H1 (cell line): ENCODE data around the gene CIITA. TPM values are rescaled to one million over a fixed set of nuclear protein-coding genes. Genes with fewer than 3 reads are reported as not detected.

Experiments used
- CTCF ChIA-PET: fragments of 300-600 bp; sonication (Branson Sonifier 250); formaldehyde crosslinking; loops from one replicate; lab custom pipeline; 2021; ENCODE audit not compliant: partially characterized antibody; lab: Charles Lee
- POLR2A ChIA-PET: fragments of 300-600 bp; sonication (Branson Sonifier 250); formaldehyde crosslinking; loops from one replicate; lab custom pipeline; 2021; ENCODE audit warnings: inconsistent platforms; ENCODE audit not compliant: partially characterized antibody; lab: Charles Lee
- DNase-seq, 2 experiments: peaks; one replicate each; pipeline versions ENCODE4 v3.0.0 to v3.0.0-alpha.2; 2010 to 2022; ENCODE audit warnings: low spot score in 2 of 2, low read depth in 1 of 2, mixed read lengths in 1 of 2
- FAIRE-seq: peaks from 2 replicates; lab custom pipeline; 2011; peaks lifted over from hg19 to GRCh38; lab: Jason Lieb, UNC
- H2AFZ ChIP-seq: 2 replicates; pipeline ENCODE4 v1.8.1; 2012; ENCODE audit warnings: low read length, inconsistent platforms
- H2AK5ac ChIP-seq: 2 replicates; pipeline ENCODE4 v1.6.1; 2013; ENCODE audit warnings: low read depth, low read length
- H2BK120ac ChIP-seq: replicated peaks from 2 replicates; pipeline ENCODE3; 2013; ENCODE audit warnings: low read depth, low read length, inconsistent platforms
- H2BK12ac ChIP-seq: 2 replicates; pipeline ENCODE4 v1.6.1; 2013; ENCODE audit warnings: low read depth, low read length
- H2BK15ac ChIP-seq: 2 replicates; pipeline ENCODE4 v1.6.1; 2013; ENCODE audit warnings: low read length
- H2BK20ac ChIP-seq: 2 replicates; pipeline ENCODE4 v1.6.1; 2013; ENCODE audit warnings: low read length
- H2BK5ac ChIP-seq: 2 replicates; pipeline ENCODE4 v1.6.1; 2013; ENCODE audit warnings: low read depth, low read length
- H3K14ac ChIP-seq: 2 replicates; pipeline ENCODE4 v1.6.1; 2013; ENCODE audit warnings: inconsistent platforms; ENCODE audit not compliant: insufficient read length
- H3K18ac ChIP-seq: 2 replicates; pipeline ENCODE4 v1.6.1; 2013; ENCODE audit warnings: low read length; ENCODE audit errors: extremely low read depth
- H3K23ac ChIP-seq: 2 replicates; pipeline ENCODE4 v1.6.1; 2013; ENCODE audit warnings: inconsistent platforms; ENCODE audit not compliant: insufficient read length
- H3K23me2 ChIP-seq: 2 replicates; pipeline ENCODE4 v1.6.1; 2013; ENCODE audit warnings: low read depth, low read length
- H3K27ac ChIP-seq: 2 replicates; pipeline ENCODE4 v1.6.1; 2011; ENCODE audit warnings: low read depth, low read length, inconsistent platforms
- H3K27me3 ChIP-seq, 4 experiments: replicated peaks in 1 of 4; 1 replicate in 1 of 4; 2 replicates in 3 of 4; pipeline versions ENCODE4 v1.6.1 to v1.8.1; 2011 to 2013; ENCODE audit warnings: low read length in 3 of 4, mild to moderate bottlenecking in 3 of 4, inconsistent platforms in 2 of 4, mixed read lengths in 2 of 4, moderate library complexity in 1 of 4; ENCODE audit not compliant: control insufficient read depth in 3 of 4, insufficient read depth in 3 of 4; ENCODE audit errors: extremely low read depth in 1 of 4
- H3K36me3 ChIP-seq, 4 experiments: 2 replicates each; pipeline versions ENCODE4 v1.6.1 to v1.8.1; 2011 to 2013; ENCODE audit warnings: mild to moderate bottlenecking in 4 of 4, low read length in 3 of 4, moderate library complexity in 2 of 4, control low read depth in 1 of 4, inconsistent platforms in 1 of 4; ENCODE audit not compliant: insufficient read depth in 4 of 4, control insufficient read depth in 2 of 4
- H3K4ac ChIP-seq: replicated peaks from 2 replicates; pipeline ENCODE3; 2013; ENCODE audit warnings: low read length, low read depth, mixed read lengths, inconsistent platforms; ENCODE audit not compliant: insufficient read length
- H3K4me1 ChIP-seq, 4 experiments: replicated peaks in 1 of 4; 1 replicate in 1 of 4; 2 replicates in 3 of 4; pipeline versions ENCODE4 v1.6.1 to v1.8.1; 2011 to 2013; ENCODE audit warnings: low read length in 3 of 4, inconsistent platforms in 2 of 4, mixed read lengths in 1 of 4; ENCODE audit not compliant: insufficient read depth in 4 of 4, control insufficient read depth in 3 of 4
- H3K4me2 ChIP-seq, 2 experiments: 2 replicates each; pipeline versions ENCODE4 v1.6.1 to v1.8.1; 2011 to 2013; ENCODE audit warnings: low read depth in 2 of 2, low read length in 2 of 2, control low read depth in 1 of 2, inconsistent platforms in 1 of 2, mild to moderate bottlenecking in 1 of 2; ENCODE audit not compliant: insufficient read depth in 1 of 2
- H3K4me3 ChIP-seq, 4 experiments: fragments of 200-600, 300-600 bp in 1 of 4; sonication (generic), shearing (Covaris generic), sonication (Bioruptor Twin) in 1 of 4; 2 replicates each; pipeline versions ENCODE4 v1.5.1 to v1.8.1; 2011 to 2016; ENCODE audit warnings: low read length in 4 of 4, low read depth in 3 of 4, control low read depth in 2 of 4, inconsistent platforms in 2 of 4, mild to moderate bottlenecking in 2 of 4, mixed read lengths in 1 of 4, moderate library complexity in 1 of 4; ENCODE audit not compliant: insufficient read depth in 2 of 4; ENCODE audit errors: extremely low read depth in 1 of 4
- H3K56ac ChIP-seq: replicated peaks from 2 replicates; pipeline ENCODE3; 2013; ENCODE audit warnings: low read depth, mild to moderate bottlenecking, mixed read lengths, low read length, inconsistent platforms; ENCODE audit not compliant: insufficient read length
- H3K79me1 ChIP-seq: 2 replicates; pipeline ENCODE4 v1.6.1; 2013; ENCODE audit warnings: low read depth, low read length, control low read depth
- H3K79me2 ChIP-seq, 2 experiments: 2 replicates each; pipeline versions ENCODE4 v1.6.1 to v1.8.1; 2012 to 2013; ENCODE audit warnings: low read length in 2 of 2, mild to moderate bottlenecking in 2 of 2, inconsistent platforms in 1 of 2; ENCODE audit not compliant: insufficient read depth in 2 of 2, control insufficient read depth in 1 of 2
- H3K9ac ChIP-seq, 4 experiments: replicated peaks in 1 of 4; 1 replicate in 1 of 4; 2 replicates in 3 of 4; pipeline versions ENCODE4 v1.6.1 to v1.8.1; 2011 to 2013; ENCODE audit warnings: low read depth in 3 of 4, low read length in 3 of 4, control low read depth in 2 of 4, mild to moderate bottlenecking in 2 of 4, moderate library complexity in 2 of 4, inconsistent platforms in 1 of 4; ENCODE audit errors: extremely low read depth in 1 of 4
- H3K9me3 ChIP-seq, 2 experiments: 2 replicates each; pipeline versions ENCODE4 v1.6.1 to v1.8.1; 2012 to 2013; ENCODE audit warnings: mild to moderate bottlenecking in 2 of 2, moderate library complexity in 2 of 2, control low read depth in 1 of 2, inconsistent platforms in 1 of 2, low read depth in 1 of 2, low read length in 1 of 2, mixed read lengths in 1 of 2; ENCODE audit not compliant: insufficient read depth in 2 of 2
- H4K20me1 ChIP-seq, 2 experiments: replicated peaks in 1 of 2; 2 replicates each; pipeline versions ENCODE3 to v1.8.1; 2011 to 2013; ENCODE audit warnings: inconsistent platforms in 2 of 2, low read length in 2 of 2, mild to moderate bottlenecking in 1 of 2; ENCODE audit not compliant: insufficient read depth in 2 of 2, control insufficient read depth in 1 of 2
- H4K5ac ChIP-seq: 2 replicates; pipeline ENCODE4 v1.6.1; 2013; ENCODE audit warnings: low read length, low read depth, mixed read lengths, inconsistent platforms; ENCODE audit not compliant: insufficient read length
- H4K8ac ChIP-seq: 2 replicates; pipeline ENCODE4 v1.8.0; 2013; ENCODE audit warnings: mild to moderate bottlenecking, moderate library complexity, low read length, inconsistent platforms; ENCODE audit not compliant: insufficient read depth; ENCODE audit errors: extremely low read depth
- H4K91ac ChIP-seq: replicated peaks from 2 replicates; pipeline ENCODE3; 2013; ENCODE audit warnings: low read length, mixed read lengths, inconsistent platforms; ENCODE audit not compliant: insufficient read length
- CHD1 ChIP-seq: IDR thresholded peaks from 2 replicates; pipeline ENCODE4 v1.6.1; 2012; ENCODE audit warnings: low read depth, low read length, improper control_type of control experiment
- EGR1 ChIP-seq: IDR thresholded peaks from 2 replicates; pipeline ENCODE4 v1.6.1; 2011; ENCODE audit warnings: low read depth, low read length, borderline replicate concordance
- HDAC2 ChIP-seq, 2 experiments: fragments of 300-600 bp in 1 of 2; sonication (generic) in 1 of 2; IDR thresholded peaks; 2 replicates each; pipeline ENCODE4 v1.6.1; 2011 to 2012; ENCODE audit warnings: low read depth in 2 of 2, low read length in 2 of 2, mild to moderate bottlenecking in 2 of 2, moderate library complexity in 2 of 2, borderline replicate concordance in 1 of 2, inconsistent platforms in 1 of 2
- PHF8 ChIP-seq: fragments of 200-600 bp; sonication (generic); conservative IDR thresholded peaks from 2 replicates; pipeline ENCODE4 v1.7.1; 2012; ENCODE audit warnings: low read depth, mild to moderate bottlenecking, inconsistent platforms, low read length, moderate library complexity
- RAD21 ChIP-seq, 2 experiments: IDR thresholded peaks in 1 of 2; conservative IDR thresholded peaks in 1 of 2; 2 replicates each; pipeline ENCODE4 v1.6.1; 2011; ENCODE audit warnings: low read depth in 2 of 2, low read length in 2 of 2, improper control_type of control experiment in 1 of 2, inconsistent platforms in 1 of 2, mild to moderate bottlenecking in 1 of 2, moderate library complexity in 1 of 2
- RBBP5 ChIP-seq: IDR thresholded peaks from 2 replicates; pipeline ENCODE4 v1.7.1; 2012; ENCODE audit warnings: low read depth, mild to moderate bottlenecking, inconsistent platforms, low read length, moderate library complexity, borderline replicate concordance
- SIX5 ChIP-seq: IDR thresholded peaks from 2 replicates; pipeline ENCODE4 v1.6.1; 2011; ENCODE audit warnings: mild to moderate bottlenecking, low read depth, low read length
- USF2 ChIP-seq: IDR thresholded peaks from 2 replicates; pipeline ENCODE4 v1.6.1; 2011; ENCODE audit warnings: low read length, improper control_type of control experiment
- YY1 ChIP-seq: IDR thresholded peaks from 2 replicates; pipeline ENCODE4 v1.6.1; 2011; ENCODE audit warnings: low read depth, mild to moderate bottlenecking, low read length
- WGBS, 2 experiments: shearing (Covaris generic) in 1 of 2; methylation state at CpG; one replicate each; pipeline versions ENCODE4 v1.1.6 to v1.1.7; 2013 to 2015; ENCODE audit warnings: low lambda C conversion rate in 2 of 2, mixed read lengths in 2 of 2, inconsistent platforms in 1 of 2, low coverage in 1 of 2, missing lambda C conversion rate in 1 of 2; ENCODE audit not compliant: insufficient replicate concordance in 2 of 2, insufficient coverage in 1 of 2, insufficient read length in 1 of 2; ENCODE audit errors: extremely low coverage in 1 of 2, missing lambda C conversion rate in 1 of 2; 5-methylcytosine and 5-hydroxymethylcytosine counted together
- polyA plus RNA-seq, 7 experiments: library from polyadenylated mRNA; depleted of rRNA in 3 of 7; stranded (reverse) in 5 of 7; unstranded in 2 of 7; fragments of >200 nt in 5 of 7; fragments of 200-250 nt in 2 of 7; gene quantifications; 1 replicate in 5 of 7; 2 replicates in 1 of 7; 4 replicates in 1 of 7; pipeline versions ENCODE4 v1.2.1 to v1.2.3, GENCODE V29; 2011 to 2013; ENCODE audit warnings: missing spikeins in 2 of 7, mixed read lengths in 2 of 7
- total RNA-seq: library from RNA; stranded (reverse); fragmentation: NEBNext Ultra II Directional; extraction: Animal tissue kit (Norgen Biotek cat#: 25700); gene quantifications from 2 replicates; pipeline ENCODE4 v1.2.1, GENCODE V29; 2021
- TF ChIP-seq, protein P1 (sequence below): IDR thresholded peaks from 2 replicates; pipeline ENCODE4 v1.6.1; 2012; ENCODE audit warnings: low read length, inconsistent platforms

The CIITA gene
- total and polyA plus RNA-seq, 2 of the 8 experiments (the other 6 are each of a cell fraction or from before 2014, with no cell fraction given) = 0.07 to 0.17 TPM

DNA sequence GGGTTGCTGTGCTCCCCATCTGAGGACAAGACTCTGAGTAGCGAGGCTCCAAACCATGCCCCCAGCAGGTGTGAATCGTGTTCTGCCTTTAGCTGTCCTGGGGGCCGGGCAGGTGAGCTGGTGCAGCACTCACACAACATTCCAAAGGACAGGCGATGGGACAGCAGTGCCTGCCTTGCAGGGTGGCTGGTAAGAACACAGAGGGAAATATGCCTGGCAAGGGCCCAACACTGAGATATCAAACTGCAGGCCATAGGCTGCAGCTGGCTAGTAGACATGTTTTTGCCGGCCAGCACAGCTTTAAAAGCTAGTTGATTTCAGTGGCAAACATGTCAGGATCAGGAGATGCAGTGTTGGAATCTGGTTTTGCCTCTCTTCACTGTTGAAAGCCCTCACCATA lies 91.0 kb downstream of the CIITA start:
- DNase-seq (no peak), FAIRE-seq (no peak)
- Histone ChIP-seq H2AK5ac (no peak overlapping the region), H3K4me2 (no peak overlapping the region), H2BK120ac (no peak overlapping the region), H4K91ac (no peak overlapping the region), H3K9me3 (no peaks in the 10 kb centered on the region), H3K4me1 (peaks cover 0 to 6% (median 2%) of the 10 kb centered on the region in 4 experiments; a peak in 5 of 7 replicates), H4K20me1 (peaks cover 0 to 3% of the 10 kb centered on the region in 2 experiments), H3K4ac (no peak overlapping the region), H2BK20ac (no peak overlapping the region), H4K8ac (no peak overlapping the region), H3K23me2 (no peaks in the 10 kb centered on the region), H3K79me1 (no peaks in the 10 kb centered on the region), H2BK15ac (no peak overlapping the region), H2AFZ (no peak overlapping the region), H3K14ac (no peak overlapping the region), H2BK12ac (no peak overlapping the region), H3K79me2 (no peaks in the 10 kb centered on the region), H3K18ac (no peak overlapping the region), H3K27ac (no peak overlapping the region), H3K27me3 (no peaks in the 10 kb centered on the region), H3K56ac (no peak overlapping the region), H3K9ac (no peak overlapping the region), H2BK5ac (no peak overlapping the region), H3K23ac (no peak overlapping the region), H4K5ac (no peak overlapping the region), H3K36me3 (peaks cover 0 to 3% (median 1%) of the 10 kb centered on the region in 4 experiments; a peak in 3 of 8 replicates), H3K4me3 (no peak overlapping the region)
- ChIA-PET CTCF (interaction anchor here (1.0 to 8.2 kb wide), 9 partner anchors 12 to 436 kb away, joined by 3 to 117 read pairs (median 4); no protein-coding TSS in a partner anchor), POLR2A (no interaction called here)
- 80% methylated on average over 5 of the region's 5 CpGs; no CpG with 5 or more reads in 1 of the 2 experiments for WGBS, 2 experiments
- TF ChIP-seq USF2 = no peak
- TF ChIP-seq SIX5 = no peak
- no peak for TF ChIP-seq PHF8
- no peak for TF ChIP-seq EGR1
- TF ChIP-seq, protein P1, sequence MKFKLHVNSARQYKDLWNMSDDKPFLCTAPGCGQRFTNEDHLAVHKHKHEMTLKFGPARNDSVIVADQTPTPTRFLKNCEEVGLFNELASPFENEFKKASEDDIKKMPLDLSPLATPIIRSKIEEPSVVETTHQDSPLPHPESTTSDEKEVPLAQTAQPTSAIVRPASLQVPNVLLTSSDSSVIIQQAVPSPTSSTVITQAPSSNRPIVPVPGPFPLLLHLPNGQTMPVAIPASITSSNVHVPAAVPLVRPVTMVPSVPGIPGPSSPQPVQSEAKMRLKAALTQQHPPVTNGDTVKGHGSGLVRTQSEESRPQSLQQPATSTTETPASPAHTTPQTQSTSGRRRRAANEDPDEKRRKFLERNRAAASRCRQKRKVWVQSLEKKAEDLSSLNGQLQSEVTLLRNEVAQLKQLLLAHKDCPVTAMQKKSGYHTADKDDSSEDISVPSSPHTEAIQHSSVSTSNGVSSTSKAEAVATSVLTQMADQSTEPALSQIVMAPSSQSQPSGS = no peak
- TF ChIP-seq CHD1 = no peak
- no peak for TF ChIP-seq RAD21 (IDR thresholded peaks at IDR 0.05 in 1 of 2, conservative IDR thresholded peaks at IDR 0.05 in 1 of 2; ENCODE audit: low read depth in 2 of 2, low read length in 2 of 2)
- TF ChIP-seq RBBP5 = no peak
- no peak for TF ChIP-seq YY1
- no peak for TF ChIP-seq HDAC2 (IDR thresholded peaks at IDR 0.05; ENCODE audit: borderline replicate concordance in 1 of 2, low read depth in 2 of 2, low read length in 2 of 2)
